K562 (cell line): Measurements from ENCODE around the gene PELI2. TPM values are rescaled to one million over a fixed set of nuclear protein-coding genes. Genes with fewer than 3 reads are reported as not detected.

ENCODE experiments used
- ATAC-seq: fragments of 200-7000 bp; cut with Tn5 transposase; 3 replicates; pipeline ENCODE4 v1.9.1; 2020; ENCODE audit warnings: moderate library complexity
- BruUV-seq: library from RNA; stranded (reverse); fragments of 400-500 nt; replicated peaks from 2 replicates; lab custom pipeline; 2021; lab: Mats Ljungman, UMichigan
- CTCF ChIA-PET: fragments of 300-600 bp; formaldehyde crosslinking; extraction: SDS; loops from one replicate; lab custom pipeline; 2021; ENCODE audit warnings: low intra/inter-chr PET ratio; lab: Yijun Ruan, JAX
- POLR2A ChIA-PET: fragments of 300-600, 350-650 bp; sonication (Branson Sonifier 250); formaldehyde crosslinking; extraction: SDS; loops from one replicate; lab custom pipeline; 2021; ENCODE audit warnings: antibody characterized with exemption, inconsistent platforms; lab: Yijun Ruan, JAX
- DNase-seq, 4 experiments: peaks; one replicate each; pipeline versions ENCODE4 v3.0.0 to v3.0.0-alpha.2; 2011 to 2018; ENCODE audit warnings: low spot score in 3 of 4, mixed read lengths in 3 of 4; ENCODE audit errors: extremely low read depth in 1 of 4
- FAIRE-seq: peaks from 2 replicates; lab custom pipeline; 2011; peaks lifted over from hg19 to GRCh38; lab: Jason Lieb, UNC
- H2AFZ ChIP-seq: 2 replicates; pipeline ENCODE4 v1.6.0; 2011; ENCODE audit warnings: low read depth, low read length, control low read depth, inconsistent platforms
- H3K27ac ChIP-seq: fragments of 200-600 bp; 3 replicates; pipeline ENCODE4 v1.8.0; 2011; ENCODE audit warnings: low read depth, mild to moderate bottlenecking, control low read depth, inconsistent platforms, low read length, moderate library complexity, mixed read lengths; ENCODE audit errors: extremely low read depth
- H3K27me3 ChIP-seq, 2 experiments: fragments of 300-600 bp in 1 of 2; 2 replicates in 1 of 2; 3 replicates in 1 of 2; pipeline versions ENCODE4 v1.6.0 to v1.8.0; 2011; ENCODE audit warnings: inconsistent platforms in 2 of 2, low read length in 2 of 2, mild to moderate bottlenecking in 1 of 2, mixed read lengths in 1 of 2, moderate library complexity in 1 of 2; ENCODE audit not compliant: control insufficient read depth in 2 of 2, insufficient read depth in 2 of 2
- H3K36me3 ChIP-seq: fragments of 300-600 bp; 3 replicates; pipeline ENCODE4 v1.8.0; 2011; ENCODE audit warnings: mild to moderate bottlenecking, low read length, inconsistent platforms; ENCODE audit not compliant: control insufficient read depth, insufficient read depth
- H3K4me1 ChIP-seq, 2 experiments: fragments of 200-600 bp in 1 of 2; replicated peaks in 1 of 2; 2 replicates in 1 of 2; 3 replicates in 1 of 2; pipeline versions ENCODE4 v1.5.1 to v1.8.0; 2011; ENCODE audit warnings: inconsistent platforms in 2 of 2, low read length in 2 of 2, mild to moderate bottlenecking in 1 of 2, mixed read lengths in 1 of 2, moderate library complexity in 1 of 2; ENCODE audit not compliant: control insufficient read depth in 2 of 2, insufficient read depth in 2 of 2
- H3K4me2 ChIP-seq: 2 replicates; pipeline ENCODE4 v1.6.1; 2011; ENCODE audit warnings: low read length, control low read depth, inconsistent platforms, mixed read lengths; ENCODE audit not compliant: insufficient read depth
- H3K4me3 ChIP-seq: fragments of 200-600 bp; sonication (generic), shearing (Covaris generic); 2 replicates; pipeline ENCODE4 v1.5.1; 2016; ENCODE audit warnings: control low read depth, inconsistent platforms
- H3K79me2 ChIP-seq: fragments of 200-600 bp; 3 replicates; pipeline ENCODE4 v1.8.0; 2011; ENCODE audit warnings: low read length, inconsistent platforms; ENCODE audit not compliant: control insufficient read depth, insufficient read depth
- H3K9ac ChIP-seq, 2 experiments: 2 replicates each; pipeline versions ENCODE4 v1.6.0 to v1.6.1; 2011; ENCODE audit warnings: low read depth in 2 of 2, low read length in 2 of 2, control low read depth in 1 of 2, inconsistent platforms in 1 of 2, mild to moderate bottlenecking in 1 of 2, mixed read lengths in 1 of 2; ENCODE audit not compliant: insufficient read depth in 1 of 2
- H3K9me1 ChIP-seq: one replicate; pipeline ENCODE4 v1.6.0; 2011; ENCODE audit warnings: inconsistent platforms, mild to moderate bottlenecking, low read length, moderate library complexity; ENCODE audit not compliant: control insufficient read depth, insufficient read depth
- H3K9me3 ChIP-seq: replicated peaks from 2 replicates; pipeline ENCODE4 v1.5.1; 2011; ENCODE audit warnings: low read depth, low read length, inconsistent platforms; ENCODE audit not compliant: control insufficient read depth, insufficient read depth
- H4K20me1 ChIP-seq: replicated peaks from 2 replicates; pipeline ENCODE4 v1.6.1; 2011; ENCODE audit warnings: low read length, inconsistent platforms, mixed read lengths; ENCODE audit not compliant: control insufficient read depth, insufficient read depth
- DPF2 ChIP-seq: fragments of 450-650 bp; IDR thresholded peaks from 2 replicates; pipeline ENCODE4 v1.6.1; 2016
- HLTF ChIP-seq: fragments of 450-650 bp; IDR thresholded peaks from 2 replicates; pipeline ENCODE4 v1.6.1; 2016
- HNRNPL ChIP-seq: fragments of 200-400 bp; formaldehyde crosslinking; IDR thresholded peaks from 2 replicates; pipeline ENCODE4 v1.6.1; 2017; ENCODE audit warnings: low read depth, mild to moderate bottlenecking, low read length
- KDM2B ChIP-seq: fragments of 250-450 bp; sonication (Bioruptor Pico); IDR thresholded peaks from 2 replicates; pipeline ENCODE4 v1.8.0; 2021; ENCODE audit warnings: mild to moderate bottlenecking, moderate library complexity
- KDM5B ChIP-seq: fragments of 200-600 bp; sonication (generic); IDR thresholded peaks from 2 replicates; pipeline ENCODE4 v1.6.1; 2012; ENCODE audit warnings: low read depth, mild to moderate bottlenecking, moderate library complexity, low read length, control low read depth, inconsistent platforms; ENCODE audit not compliant: insufficient replicate concordance
- TSC22D4 ChIP-seq: fragments of 450-650 bp; IDR thresholded peaks from 2 replicates; pipeline ENCODE4 v1.6.1; 2016; ENCODE audit warnings: missing genetic modification characterization, missing biosample characterization, control low read depth
- YY1 ChIP-seq, 3 experiments: IDR thresholded peaks; 2 replicates each; pipeline ENCODE4 v1.6.1; 2011; ENCODE audit warnings: low read length in 2 of 3, mild to moderate bottlenecking in 2 of 3, moderate library complexity in 2 of 3, borderline replicate concordance in 1 of 3, control low read depth in 1 of 3, low read depth in 1 of 3; ENCODE audit not compliant: insufficient read depth in 3 of 3, insufficient replicate concordance in 2 of 3, control insufficient read depth in 1 of 3, insufficient read length in 1 of 3; ENCODE audit errors: extremely low read depth in 1 of 3
- ZNF174 ChIP-seq: fragments of 250-450 bp; sonication (Bioruptor Pico); IDR thresholded peaks from 2 replicates; pipeline ENCODE4 v1.4.0; 2020; ENCODE audit warnings: mild to moderate bottlenecking
- ZNF354B ChIP-seq: fragments of 250-450 bp; sonication (Bioruptor Pico); IDR thresholded peaks from 2 replicates; pipeline ENCODE4 v1.4.0; 2020
- ZNF507 ChIP-seq: conservative IDR thresholded peaks from 2 replicates; pipeline ENCODE4 v1.6.1; 2017; ENCODE audit warnings: missing genetic modification characterization, missing compliant biosample characterization
- WGBS: fragments of 100-300 bp; shearing (Covaris generic); methylation state at CpG from one replicate; pipeline ENCODE4 v1.1.6; 2016; ENCODE audit warnings: low coverage, mixed read lengths; ENCODE audit not compliant: insufficient coverage; ENCODE audit errors: missing lambda C conversion rate; 5-methylcytosine and 5-hydroxymethylcytosine counted together
- in situ Hi-C: fragments of 300-500 bp; cut with MboI; formaldehyde crosslinking; loops from 4 replicates; pipeline ENCODE4 v1.15.0; 2018; ENCODE audit warnings: inconsistent platforms, mixed read lengths
- intact Hi-C: fragments of 100-400 bp; cut with micrococcal nuclease; formaldehyde crosslinking; loops from 2 replicates; pipeline ENCODE4 v1.14.2; 2022
- polyA plus RNA-seq, 8 experiments: library from polyadenylated mRNA; depleted of rRNA in 4 of 8; stranded (reverse) in 5 of 8; unstranded in 3 of 8; fragments of >200 nt; fragmentation: Nextera tagmentation in 2 of 8; fragmentation: Illumina TruSeq in 1 of 8; extraction: Ambion mirVana in 2 of 8; extraction: Trizol in 1 of 8; gene quantifications; 2 replicates each; pipeline versions ENCODE4 v1.2.1 to v1.2.3, GENCODE V29; 2011 to 2014; ENCODE audit warnings: inconsistent platforms in 1 of 8, missing spikeins in 1 of 8
- total RNA-seq, 7 experiments: library from RNA; depleted of rRNA in 6 of 7; stranded (reverse); fragments of >200 nt in 6 of 7; fragmentation: Illumina TruSeq in 2 of 7; extraction: Trizol in 2 of 7; gene quantifications; 2 replicates each; pipeline versions ENCODE4 v1.2.1 to v1.2.3, GENCODE V29; 2011 to 2021; ENCODE audit warnings: low replicate concordance in 1 of 7
- TF ChIP-seq, protein P1 (sequence below): IDR thresholded peaks from 2 replicates; pipeline ENCODE4 v1.6.1; 2011; ENCODE audit warnings: borderline replicate concordance, low read depth, mild to moderate bottlenecking, moderate library complexity, low read length; ENCODE audit not compliant: insufficient read depth, poor library complexity, severe bottlenecking

The PELI2 gene
- total and polyA plus RNA-seq, 9 of the 15 experiments (the other 6 are each of a cell fraction or from before 2014, with no cell fraction given) = 0.20 to 1.5 (median 0.44) TPM

GRCh38 chr14:56100556-56100955 lies 17.7 kb upstream of the PELI2 start:
- no peak overlapping the region for H3K4me3 ChIP-seq
- H3K9ac ChIP-seq = no peak overlapping the region
- ATAC-seq = no peak
- POLR2A ChIA-PET = interaction anchor here (1.4 kb wide), 1 partner anchor 13 kb away, joined by 3 read pairs; no protein-coding TSS in a partner anchor
- H3K27me3 ChIP-seq = peaks cover 0 to 10% of the 10 kb centered on the region in 2 experiments; a peak in 2 of 5 replicates
- H2AFZ ChIP-seq = no peak overlapping the region
- in situ Hi-C loops = no loop called here
- BruUV-seq = no TSS peak
- whole genome bisulfite sequencing = 0% methylated on average over 3 of the region's 3 CpGs
- no peak overlapping the region for H3K4me2 ChIP-seq
- H3K36me3 ChIP-seq = no peaks in the 10 kb centered on the region
- H3K79me2 ChIP-seq = no peaks in the 10 kb centered on the region
- TF ChIP-seq ZNF354B = no peak
- TF ChIP-seq, protein P1, sequence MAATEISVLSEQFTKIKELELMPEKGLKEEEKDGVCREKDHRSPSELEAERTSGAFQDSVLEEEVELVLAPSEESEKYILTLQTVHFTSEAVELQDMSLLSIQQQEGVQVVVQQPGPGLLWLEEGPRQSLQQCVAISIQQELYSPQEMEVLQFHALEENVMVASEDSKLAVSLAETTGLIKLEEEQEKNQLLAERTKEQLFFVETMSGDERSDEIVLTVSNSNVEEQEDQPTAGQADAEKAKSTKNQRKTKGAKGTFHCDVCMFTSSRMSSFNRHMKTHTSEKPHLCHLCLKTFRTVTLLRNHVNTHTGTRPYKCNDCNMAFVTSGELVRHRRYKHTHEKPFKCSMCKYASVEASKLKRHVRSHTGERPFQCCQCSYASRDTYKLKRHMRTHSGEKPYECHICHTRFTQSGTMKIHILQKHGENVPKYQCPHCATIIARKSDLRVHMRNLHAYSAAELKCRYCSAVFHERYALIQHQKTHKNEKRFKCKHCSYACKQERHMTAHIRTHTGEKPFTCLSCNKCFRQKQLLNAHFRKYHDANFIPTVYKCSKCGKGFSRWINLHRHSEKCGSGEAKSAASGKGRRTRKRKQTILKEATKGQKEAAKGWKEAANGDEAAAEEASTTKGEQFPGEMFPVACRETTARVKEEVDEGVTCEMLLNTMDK = no peak
- TF ChIP-seq TSC22D4 = no peak
- no peak for TF ChIP-seq KDM5B
- no peak for TF ChIP-seq DPF2
- TF ChIP-seq YY1 (IDR thresholded peaks at IDR 0.05; ENCODE audit: borderline replicate concordance in 1 of 3, control insufficient read depth in 1 of 3, extremely low read depth in 1 of 3, insufficient read depth in 3 of 3, insufficient read length in 1 of 3, insufficient replicate concordance in 2 of 3, low read depth in 1 of 3, low read length in 2 of 3) = no peak
- TF ChIP-seq KDM2B = no peak
- TF ChIP-seq ZNF174 (CRISPR knock-in tag) = no peak
- TF ChIP-seq HNRNPL = no peak
- TF ChIP-seq HLTF = no peak
- no peak for TF ChIP-seq ZNF507 (tag)
- no peaks in the 10 kb centered on the region for H3K4me1 ChIP-seq
- DNase-seq = no peak
- no peaks in the 10 kb centered on the region for H3K9me3 ChIP-seq
- H3K9me1 ChIP-seq = no peaks in the 10 kb centered on the region
- no peaks in the 10 kb centered on the region for H4K20me1 ChIP-seq
- CTCF ChIA-PET = no interaction called here
- no peak for FAIRE-seq
- intact Hi-C loops = no loop called here
- H3K27ac ChIP-seq = no peak overlapping the region
